Activated T-helper 1 cell treated with anti-CD3 and anti-CD28 coated beads, Interleukin-2, amount 50 U/mL, for 16 hours (primary cell): ENCODE measurements around the gene PXMP4.
"Not testable (repeated sequence)": the region's sequence is repeated elsewhere in the genome, so short reads cannot be mapped to it uniquely, and the experiment has no call there.

Experiments
- DNase-seq, 2 donors: peaks; one replicate each; pipeline ENCODE4 v3.0.0-alpha.2; 2020; ENCODE audit warnings: low read depth in 1 of 2, low spot score in 1 of 2

The PXMP4 gene

DNA sequence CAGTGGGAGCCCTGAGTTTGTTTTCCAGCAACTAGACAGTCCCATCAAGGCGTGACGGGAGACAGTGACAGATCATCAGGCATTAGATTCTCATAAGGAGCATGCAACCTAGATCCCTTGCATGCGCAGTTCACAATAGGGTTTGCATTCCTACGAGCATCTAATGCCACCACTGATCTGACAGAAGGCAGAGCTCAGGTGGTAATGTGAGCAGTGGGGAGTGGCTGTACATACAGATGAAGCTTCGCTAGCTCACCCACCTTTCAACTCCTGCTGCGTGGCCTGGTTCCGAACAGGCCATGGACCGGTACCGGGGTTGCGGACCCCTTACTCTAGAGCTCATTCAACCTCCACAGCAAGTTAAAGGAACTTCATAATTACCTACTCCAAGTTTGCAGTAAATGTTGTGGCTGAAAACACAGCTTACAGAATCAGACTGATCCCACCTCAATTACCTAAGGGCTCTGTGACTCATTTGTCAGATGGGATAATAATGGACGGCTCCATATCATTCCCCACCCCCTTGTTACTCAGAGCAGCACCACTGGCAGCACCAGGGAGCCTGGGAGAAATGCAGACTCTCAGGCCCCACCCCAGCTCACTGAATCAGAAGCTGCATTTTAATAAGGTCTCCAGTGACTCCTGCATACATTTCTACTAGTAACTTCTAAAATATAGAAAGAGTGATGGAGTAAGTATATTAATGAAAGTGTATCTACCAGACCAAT, 15.7 kb downstream of the PXMP4 start:
- DNase-seq: no peak

DNA sequence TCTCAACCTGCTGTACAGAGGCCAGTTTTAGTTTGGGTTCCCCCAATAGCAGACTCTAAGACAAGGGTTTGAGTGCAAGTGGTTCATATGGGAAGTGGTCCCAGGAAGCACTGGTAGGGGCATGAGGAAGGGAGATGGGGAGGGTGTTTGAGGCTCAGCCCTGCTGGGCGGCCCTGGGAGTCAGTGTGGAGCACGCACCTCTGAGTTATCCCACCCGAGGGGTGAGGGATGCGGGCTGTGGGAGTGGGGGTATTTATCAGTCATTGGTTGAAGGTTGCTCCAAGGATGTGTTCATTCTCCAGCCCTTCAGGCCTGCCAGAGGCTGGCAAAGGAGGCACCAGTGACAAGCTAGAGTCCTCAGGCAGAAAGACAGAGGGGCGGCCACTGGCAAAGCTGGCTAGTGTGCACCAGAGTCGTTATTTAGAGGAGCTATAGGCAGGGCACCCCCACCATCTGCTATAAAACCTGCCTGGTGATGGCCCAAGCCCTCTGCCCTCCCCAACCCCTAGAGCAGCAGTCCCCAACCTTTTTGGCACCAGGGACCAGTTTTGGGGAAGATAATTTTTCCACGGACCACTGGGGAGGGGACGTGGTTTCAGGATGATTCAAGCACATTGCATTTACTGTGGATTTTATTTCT, 16.5 kb downstream of the PXMP4 start:
- DNase-seq: no peak

DNA sequence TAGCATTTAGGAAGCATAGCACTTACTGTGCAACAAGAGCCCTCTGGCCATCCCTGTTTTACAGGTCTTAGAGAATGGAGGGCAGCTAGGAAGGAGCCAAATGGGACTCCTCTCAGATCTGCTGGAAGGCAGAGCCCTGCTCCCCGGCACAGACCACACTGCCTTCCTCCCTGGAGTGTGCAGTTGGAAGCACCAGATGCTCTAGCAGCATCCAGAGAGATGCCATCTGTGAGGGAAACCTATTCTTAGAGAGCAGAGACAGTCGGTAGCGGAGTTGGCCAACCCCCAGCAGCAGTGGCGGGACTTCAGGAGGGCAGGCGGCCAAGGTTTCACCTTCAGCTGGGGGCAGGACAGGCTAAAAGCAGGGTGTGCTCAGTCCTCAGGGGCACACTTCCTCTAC, 17.2 kb downstream of the PXMP4 start:
- no peak for DNase-seq

DNA sequence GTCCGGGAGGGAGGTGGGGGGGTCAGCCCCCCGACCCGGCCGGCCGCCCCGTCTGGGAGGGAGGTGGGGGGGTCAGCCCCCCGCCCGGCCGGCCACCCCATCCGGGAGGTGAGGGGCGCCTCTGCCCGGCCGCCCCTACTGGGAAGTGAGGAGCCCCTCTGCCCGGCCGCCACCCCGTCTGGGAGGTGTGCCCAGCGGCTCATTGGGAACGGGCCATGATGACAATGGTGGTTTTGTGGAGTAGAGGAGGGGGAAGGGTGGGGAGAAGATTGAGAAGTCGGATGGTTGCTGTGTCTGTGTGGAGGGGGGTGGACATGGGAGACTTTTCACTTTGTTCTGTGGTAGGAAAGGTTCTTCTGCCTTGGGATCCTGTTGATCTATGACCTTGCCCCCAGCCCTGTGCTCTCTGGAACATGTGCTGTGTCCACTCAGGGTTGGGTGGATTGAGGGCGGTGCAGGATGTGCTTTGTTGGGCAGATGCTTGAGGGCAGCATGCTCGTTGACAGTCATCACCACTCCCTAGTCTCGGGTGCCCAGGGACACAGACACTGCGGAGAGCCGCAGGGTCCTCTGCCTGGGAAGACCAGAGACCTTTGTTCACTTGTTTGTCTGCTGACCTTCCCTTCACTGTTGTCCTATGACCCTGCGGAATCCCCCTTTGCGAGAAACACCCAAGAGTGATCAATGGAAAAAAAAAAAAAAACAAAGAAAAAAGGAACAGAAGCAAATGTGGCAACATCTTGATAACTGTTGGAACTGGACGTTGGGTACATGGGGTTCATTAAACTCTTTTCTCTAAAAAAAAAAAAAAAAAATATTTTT, 18.3 kb downstream of the PXMP4 start:
- DNase-seq: no peak

DNA sequence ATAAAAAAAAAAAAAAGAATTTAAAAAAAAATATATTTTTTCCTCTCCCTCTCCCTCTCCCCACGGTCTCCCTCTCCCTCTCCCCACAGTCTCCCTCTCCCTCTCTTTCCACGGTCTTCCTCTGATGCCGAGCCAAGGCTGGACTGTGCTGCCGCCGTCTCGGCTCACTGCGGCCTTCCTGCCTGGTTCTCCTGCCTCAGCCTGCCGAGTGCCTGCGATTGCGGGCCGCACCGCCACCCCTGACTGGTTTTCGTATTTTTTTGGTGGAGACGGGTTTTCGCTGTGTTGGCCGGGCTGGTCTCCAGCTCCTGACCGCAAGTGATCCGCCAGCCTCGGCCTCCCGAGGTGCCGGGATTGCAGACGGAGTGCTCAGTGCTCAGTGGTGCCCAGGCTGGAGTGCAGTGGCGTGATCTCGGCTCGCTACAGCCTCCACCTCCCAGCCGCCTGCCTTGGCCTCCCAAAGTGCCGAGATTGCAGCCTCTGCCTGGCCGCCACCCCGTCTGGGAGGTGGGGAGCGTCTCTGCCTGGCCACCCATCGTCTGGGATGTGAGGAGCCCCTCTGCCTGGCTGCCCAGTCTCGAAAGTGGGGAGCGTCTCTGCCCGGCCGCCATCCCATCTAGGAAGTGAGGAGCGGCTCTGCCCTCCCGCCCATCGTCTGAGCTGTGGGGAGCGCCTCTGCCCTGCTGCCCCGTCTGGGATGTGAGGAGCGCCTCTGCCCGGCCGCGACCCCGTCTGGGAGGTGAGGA, 19.2 kb downstream of the PXMP4 start:
- not testable (repeated sequence) for DNase-seq

DNA sequence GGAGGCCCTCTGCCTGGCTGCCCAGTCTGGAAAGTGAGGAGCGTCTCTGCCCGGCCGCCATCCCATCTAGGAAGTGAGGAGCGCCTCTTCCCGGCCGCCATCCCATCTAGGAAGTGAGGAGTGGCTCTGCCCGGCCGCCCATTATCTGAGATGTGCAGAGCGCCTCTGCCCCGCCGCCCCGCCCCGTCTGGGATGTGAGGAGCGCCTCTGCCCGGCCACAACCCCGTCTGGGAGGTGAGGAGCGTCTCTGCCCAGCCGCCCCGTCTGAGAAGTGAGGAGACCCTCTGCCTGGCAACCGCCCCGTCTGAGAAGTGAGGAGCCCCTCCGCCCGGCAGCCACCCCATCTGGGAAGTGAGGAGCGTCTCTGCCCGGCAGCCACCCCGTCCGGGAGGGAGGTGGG, 21.1 kb downstream of the PXMP4 start:
- not testable (repeated sequence) for DNase-seq

DNA sequence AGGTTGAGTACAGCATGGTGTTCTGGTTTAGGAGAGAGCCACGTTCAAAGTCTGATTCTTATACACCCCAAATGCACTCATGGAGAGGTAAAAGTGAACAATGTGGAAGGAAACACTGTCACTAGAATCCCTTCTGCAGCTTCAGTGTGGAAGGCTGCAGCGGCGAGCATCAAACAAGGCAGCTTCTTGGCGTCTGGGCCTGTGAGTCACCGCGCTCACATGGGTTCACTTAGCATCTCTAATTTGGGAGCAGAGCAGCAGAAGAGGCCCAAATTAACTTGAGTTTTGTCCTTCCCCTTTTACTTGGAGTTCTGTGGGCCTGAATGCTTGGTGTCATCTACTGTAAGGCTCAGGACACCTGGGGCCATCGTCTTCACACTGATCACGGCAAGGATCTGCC, 23.0 kb downstream of the PXMP4 start:
- no peak for DNase-seq

DNA sequence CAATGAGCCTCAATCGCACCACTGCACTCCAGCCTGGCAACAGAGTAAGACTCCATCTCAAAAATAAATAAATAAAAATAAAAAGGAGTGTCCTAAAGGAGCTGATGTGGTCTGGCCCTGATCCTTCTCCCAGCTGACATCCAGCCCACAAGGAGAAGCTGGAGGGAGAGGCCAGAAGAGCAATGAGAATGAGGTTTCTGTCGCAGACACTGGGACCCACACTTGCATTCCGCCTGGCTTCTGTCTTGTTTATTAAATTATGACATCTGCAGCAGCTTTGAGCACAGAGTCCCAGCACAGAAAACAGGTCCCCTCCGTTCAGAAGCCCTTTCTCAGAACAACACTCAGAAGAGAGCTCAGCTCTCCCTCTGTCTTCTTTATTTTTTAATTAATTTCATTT, 23.7 kb downstream of the PXMP4 start:
- DNase-seq: no peak

DNA sequence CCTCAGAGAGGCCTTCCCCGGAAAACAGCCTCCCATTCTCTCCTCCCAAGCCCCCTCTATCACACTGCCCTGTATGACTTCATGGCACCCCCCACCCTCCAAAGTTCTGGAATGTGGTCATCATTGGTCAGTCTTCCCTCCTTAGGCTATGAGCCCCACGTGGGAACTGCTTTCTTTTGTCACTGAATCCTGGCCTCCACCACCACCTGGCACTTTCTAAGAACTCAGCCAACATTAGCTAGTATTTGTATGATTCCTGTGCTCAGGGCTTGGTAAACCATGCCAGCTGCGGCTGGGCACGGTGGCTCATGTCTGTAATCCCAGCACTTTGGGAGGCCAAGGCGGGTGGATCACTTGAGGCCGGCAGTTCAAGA, 25.5 kb downstream of the PXMP4 start:
- no peak for DNase-seq

DNA sequence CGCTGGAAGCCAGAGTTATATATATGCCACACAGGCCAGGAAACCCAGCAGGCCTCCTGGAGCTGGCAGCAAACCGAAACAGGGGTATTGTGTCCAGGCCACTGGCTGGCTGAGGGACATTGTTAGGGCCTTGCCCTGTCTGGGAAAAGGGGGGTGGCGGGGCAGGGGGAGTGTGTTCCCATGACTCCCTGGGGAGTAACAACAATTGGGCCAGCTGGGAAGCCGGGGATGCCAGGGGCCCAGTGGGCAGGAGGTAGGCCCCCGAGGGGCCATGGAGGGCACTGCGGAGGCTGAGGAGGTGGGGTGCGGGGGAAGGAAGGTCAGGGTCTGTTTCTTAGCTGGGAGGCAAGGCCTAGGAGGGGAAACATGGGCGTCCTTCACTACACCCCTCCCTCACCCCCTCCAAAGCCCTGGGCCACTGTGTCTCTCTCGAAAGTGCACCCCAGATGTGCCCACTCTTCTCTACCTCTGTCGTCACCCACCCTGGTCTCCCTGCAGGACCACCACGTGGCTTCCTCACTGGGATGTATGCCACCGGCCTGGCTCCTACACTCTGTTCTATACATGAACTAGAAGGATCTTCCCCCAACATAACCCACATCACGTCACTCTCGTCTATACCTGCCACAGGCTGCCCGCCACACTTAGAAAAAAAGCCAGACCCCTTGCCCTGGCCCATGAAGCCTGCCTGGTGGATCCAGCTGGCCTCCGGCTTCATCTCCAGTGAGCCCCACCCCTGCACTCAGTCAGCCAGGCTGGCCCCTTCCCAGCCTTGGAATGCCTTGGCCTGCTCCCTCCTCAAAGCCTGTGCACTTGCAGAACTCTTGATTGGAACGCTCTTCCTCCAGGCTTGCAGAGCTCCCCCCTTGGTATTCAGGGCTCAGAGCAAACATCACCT, 26.1 kb downstream of the PXMP4 start:
- DNase-seq: no peak

DNA sequence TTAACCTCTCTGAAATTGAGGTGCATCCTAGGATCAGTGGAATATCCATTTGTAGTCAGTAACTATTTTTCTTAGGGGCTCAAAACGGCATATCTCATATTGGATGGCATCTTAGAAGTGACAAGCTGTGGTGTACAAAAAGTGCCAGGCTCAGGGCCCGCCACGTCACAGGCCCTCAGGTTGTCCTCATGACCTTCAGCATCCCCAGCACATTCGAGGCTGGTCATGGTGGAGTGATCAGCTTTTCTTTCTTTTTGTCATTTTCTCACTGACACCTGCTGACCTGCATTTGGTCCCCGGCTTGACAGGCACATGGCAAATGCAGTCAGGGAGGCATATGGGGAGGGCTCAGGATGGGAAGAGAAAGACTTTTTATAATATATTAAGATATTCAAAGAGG, 26.8 kb downstream of the PXMP4 start:
- DNase-seq: no peak

DNA sequence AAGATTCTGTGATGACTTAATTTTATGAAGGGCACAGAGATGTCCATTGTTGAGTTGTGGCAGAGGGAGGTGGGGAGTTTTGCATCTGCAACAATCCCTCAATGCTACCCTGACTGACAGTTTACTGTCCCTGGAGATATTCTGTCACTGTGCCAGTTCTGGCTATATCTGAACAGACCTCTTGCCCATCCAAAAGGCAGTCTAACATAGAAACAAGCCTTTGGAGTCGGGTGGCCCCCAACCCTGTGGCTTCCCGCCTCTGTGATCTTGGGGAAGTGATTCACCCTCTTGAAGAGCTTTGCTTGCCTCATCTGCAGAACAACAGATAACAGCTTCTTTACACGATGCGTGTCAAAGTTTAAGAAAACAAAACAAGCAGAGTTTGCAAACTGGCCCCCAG, 30.1 kb downstream of the PXMP4 start:
- DNase-seq: peak in 1 of 2 donors; percentile 18

DNA sequence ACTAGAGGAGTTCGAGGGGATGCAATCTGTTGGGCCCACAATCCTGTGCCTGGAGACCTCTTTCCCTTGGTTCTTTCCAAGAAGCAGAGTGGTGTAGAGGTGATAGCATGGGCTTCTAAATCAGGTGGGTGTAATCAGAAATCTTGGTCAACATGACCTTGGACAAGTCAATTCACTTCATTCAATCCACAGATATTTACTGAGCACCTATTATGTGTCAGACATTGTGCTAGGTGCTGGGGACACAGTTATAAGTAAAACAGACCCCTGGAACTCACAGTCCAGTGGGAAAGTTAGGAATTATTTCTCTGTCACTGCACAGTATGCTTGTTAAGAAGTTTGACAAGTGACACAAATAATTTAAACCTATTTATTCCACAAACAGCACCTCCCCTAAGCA, 30.6 kb downstream of the PXMP4 start:
- no peak for DNase-seq

DNA sequence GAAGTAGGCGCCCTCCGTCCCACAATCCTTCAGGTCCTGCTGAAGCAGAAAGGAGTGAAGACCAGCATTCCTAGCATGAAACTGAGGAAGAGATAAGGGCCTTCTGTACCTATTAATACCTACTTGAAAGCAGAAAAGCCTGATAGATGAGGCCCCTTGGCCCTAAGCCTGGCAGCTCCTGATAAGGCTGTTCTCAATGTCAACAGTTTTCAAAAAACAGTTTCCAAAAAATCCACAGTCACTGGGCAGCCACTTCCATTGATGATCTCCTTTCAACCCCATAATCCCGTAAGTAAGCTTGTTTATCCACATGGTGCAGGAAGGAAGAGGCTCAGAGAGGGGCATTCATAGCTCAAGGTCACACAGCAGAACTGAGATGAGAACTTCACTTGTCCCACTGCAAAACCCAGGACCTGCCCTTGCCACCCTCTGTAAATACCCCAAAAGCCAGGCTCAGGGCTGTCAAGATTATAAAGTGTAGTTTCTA, 31.1 kb downstream of the PXMP4 start:
- DNase-seq: no peak

DNA sequence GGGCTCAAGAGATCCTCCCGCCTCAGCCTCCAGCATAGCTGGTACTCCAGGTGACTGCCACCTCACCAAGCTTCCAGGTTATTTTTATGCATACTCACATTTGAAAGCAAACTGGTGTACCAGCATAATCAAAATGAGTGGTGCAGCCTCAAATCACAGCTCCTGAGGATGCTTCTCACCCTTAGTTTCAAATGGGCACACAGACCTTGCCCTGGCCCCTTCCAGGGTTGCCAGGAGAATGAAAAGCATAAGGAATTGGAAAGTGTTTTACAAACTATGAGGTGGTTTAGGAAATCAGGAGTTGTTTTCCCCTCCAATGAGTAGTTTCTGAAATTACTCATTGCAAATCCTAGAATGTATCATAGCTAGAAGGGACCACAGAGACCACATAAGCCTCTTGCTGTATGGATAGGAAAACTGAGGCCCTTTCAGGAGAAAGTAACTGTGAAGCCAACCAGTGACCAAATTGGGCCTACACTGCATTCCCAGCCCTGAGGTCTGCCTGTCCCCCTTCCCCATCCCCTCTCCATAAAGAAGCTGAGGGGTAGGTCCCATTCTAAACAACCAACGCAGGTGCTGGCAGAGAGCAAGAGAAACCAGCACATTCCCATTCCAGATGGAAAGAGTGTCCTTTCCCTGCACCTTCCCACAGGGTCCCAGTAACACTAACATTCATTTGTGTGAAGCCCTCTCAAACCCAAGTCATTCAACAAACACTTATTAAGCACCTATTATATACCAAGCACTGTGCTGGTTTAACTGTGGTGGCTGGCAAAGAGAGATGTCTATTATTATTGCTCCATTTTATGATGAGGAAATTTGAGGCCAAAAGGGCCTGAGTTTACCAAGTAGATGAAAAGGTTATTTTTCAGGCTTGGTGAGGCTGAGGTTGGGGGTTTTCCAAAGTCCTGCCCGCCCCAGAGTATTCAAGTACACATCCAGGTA, 31.8 kb downstream of the PXMP4 start:
- DNase-seq: no peak

DNA sequence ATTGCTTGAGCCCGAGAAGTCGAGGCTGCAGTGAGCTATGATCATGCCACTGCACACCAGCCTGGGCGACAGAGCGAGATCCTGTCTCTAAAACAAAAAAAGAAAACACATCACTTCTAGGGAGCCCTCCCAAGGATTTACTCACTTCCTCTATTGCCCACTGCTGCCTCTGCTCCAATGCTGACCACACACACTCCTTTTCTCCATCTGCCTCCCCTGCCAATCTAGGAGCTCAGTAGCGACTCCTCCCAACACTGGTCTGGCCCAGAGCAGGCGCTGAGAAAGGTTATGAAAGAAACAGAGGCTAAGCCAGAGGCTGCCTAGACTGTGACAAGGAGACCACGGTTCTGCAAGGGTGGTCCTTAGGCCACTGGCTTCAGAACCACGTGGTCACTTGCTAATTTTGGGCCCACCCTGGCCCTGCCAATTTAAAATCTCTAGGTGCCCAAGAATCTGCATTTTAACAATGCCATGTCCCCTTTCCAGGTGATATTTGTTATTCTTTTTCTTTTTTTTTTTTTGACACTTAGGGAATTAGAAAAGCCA, 32.7 kb downstream of the PXMP4 start:
- no peak for DNase-seq

DNA sequence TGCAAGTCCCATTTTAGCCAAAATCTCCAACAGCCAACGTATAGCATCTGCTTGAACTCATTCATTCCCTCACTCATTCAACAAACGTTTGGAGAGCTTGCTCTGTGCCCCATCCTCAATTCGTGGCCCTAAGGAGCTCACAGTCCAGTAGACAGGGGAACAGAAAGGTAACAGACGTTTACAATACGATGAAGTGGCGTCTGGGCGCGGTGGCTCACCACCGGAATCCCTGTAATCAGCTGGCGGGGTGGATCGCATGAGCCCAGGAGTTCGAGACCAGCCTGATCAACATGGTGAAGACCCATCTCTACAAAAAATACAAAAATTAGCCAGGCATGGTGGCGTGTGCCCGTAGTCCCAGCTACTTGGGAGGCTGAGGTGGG, 33.1 kb downstream of the PXMP4 start:
- no peak for DNase-seq

DNA sequence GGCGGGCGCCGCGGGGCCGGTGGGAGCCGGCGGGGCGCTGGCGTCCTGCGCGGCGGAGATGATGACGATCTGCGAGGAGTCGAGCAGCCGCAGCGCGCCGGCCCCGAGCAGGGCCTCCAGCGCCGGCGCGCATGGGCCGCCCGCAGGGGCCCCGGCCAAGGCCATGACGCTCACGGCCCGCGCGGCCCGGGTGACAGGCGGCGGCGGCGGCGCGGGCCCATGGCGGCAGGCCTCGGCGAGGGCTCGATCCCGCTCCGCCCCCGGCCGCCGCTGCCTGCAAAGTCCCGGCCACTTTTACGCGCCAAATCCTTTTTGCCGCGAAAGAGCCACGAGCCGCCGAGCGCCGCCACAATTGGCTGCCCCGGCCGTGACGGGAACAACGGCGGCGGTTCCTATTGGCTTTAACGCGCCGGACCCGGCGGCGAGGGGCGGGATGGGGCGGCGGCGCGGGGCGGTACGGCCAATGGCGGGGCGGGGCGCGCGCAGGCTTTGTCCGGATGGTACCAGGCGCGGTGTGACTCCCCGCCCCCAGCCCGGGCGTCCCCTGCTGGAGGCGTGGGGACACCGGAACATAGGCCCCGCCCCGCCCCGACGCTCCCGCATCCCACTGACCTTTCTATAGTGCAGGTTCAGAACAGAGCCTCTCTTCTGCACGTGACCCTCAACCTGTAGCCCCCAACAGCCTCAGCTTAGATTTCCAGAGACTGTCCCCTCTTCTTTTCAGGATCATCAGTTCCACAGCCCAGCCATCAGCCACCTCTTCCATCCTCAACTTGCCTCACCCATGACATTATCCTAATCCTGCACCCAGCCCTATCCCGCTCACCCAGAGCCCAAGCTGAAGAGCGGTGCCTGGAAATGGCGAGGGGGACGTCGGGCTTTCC, 33.8 kb downstream of the PXMP4 start, which contains the start of gene E2F1:
TSS of gene E2F1 (minus strand) at position 286 of the 884 bp plus-strand sequence. CDS start at position 165, 121 bp downstream.
- peak; percentile 88 to 93 for DNase-seq
